ENCODE data around the gene FBXO15.

FBXO15 gene
- total RNA-seq: 0.49 to 0.72 reads per million in 2 donors

DNA sequence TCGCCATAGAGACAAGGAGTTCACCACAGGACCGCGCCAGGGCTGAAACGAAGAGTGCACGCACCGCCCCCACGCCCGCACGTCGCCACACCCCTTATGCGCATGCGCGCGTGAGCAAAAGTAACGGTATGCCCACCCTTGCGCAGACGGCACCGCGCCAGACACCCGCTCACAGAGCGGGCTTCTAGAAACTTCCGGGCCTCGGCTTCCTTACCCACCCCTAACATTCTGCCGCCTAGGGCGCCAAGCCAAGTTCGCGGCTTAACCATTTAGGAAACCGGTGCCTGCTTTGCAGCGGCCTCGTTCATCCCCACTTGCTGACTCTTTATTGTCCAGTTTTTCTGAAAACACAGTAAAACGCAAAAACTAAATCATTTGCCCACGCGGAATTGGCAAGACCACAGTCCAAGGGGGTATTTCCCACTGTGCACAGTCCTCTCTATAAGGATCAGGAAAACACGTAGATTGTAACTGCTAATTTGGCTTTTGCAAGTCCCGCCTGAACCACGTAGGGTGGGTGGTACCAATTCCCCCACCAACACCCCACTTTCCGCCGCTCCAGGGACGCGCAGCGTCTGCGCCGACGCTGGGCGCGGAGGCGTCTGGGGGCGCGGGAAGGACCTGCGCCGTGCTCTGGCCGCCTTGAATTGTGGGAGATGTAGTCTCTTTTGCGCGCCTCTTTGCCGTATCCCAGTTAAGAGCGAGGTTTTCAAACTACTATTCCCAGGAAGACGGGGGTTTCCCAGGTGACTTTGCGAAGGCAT, at the start of gene FBXO15, which contains the start of gene TIMM21:
FBXO15 (minus strand) TSS at position 56 of the 764 bp plus-strand sequence; CDS start at position 7, 49 bp downstream.
TIMM21 (plus strand) TSS at position 745 of the 764 bp plus-strand sequence. CDS start 286 bp downstream, outside the sequence.
- peak; percentile 92 for DNase-seq

DNA sequence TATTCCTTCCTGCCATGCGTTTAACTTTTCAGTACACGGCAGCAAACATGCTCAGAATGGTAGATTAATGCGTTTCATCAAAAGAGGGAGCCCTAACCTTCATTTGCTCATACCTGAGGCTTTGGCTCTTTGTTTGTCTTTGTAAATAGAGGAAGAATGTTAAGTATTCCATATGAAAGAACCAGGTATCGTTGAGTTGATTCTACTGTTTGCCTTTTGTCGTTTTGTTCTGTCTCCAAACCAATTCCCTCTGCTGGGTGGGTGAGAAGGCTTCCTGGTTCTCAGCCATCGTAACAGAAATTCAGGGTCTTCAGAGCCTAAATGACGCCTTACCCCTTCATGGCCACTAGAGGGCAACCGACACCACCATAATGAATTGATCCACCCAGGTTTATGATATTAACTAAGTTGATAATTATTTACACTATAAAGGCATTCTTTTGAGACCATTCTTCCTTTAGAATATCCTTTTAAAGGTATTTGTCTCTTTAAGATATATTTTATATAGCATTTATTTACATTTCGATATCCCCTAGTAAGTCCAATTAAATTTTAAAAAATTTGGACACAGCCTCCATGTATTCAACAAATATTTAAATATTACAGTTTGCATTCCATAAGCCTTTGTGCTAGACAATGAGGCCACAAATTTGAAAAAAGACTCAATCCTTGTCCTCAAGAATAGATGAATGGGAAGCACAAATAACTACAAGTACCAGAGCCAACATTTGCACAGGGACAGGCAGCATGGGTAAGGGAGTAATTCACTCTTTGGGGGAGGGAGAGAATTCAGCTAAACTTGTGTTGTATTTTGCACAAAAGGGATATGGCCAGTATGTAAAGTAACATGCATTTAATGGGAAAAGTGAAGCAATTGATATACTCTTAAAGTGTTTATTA, 48.8 kb upstream of the FBXO15 start:
- peak; percentile 8 for DNase-seq

DNA sequence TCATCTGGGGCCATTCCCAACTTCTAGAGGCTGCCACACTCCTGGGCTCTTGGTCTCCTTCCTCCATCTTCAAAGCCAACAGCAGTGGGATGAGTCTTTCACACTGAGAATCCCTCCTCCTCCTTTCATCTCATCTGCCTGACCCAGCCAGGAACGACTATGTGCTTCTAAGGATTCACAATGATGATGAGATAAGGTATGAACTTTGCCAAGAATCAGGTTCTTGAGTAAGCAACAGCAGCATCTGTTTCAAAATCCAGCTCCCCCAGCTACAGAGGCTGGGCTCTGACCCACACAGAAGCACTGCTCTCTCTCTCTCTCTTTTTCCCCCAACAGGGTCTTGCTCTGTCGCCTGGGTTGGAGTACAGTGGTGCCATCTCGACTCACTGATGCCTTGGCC, 47.1 kb upstream of the FBXO15 start:
- no peak for DNase-seq

DNA sequence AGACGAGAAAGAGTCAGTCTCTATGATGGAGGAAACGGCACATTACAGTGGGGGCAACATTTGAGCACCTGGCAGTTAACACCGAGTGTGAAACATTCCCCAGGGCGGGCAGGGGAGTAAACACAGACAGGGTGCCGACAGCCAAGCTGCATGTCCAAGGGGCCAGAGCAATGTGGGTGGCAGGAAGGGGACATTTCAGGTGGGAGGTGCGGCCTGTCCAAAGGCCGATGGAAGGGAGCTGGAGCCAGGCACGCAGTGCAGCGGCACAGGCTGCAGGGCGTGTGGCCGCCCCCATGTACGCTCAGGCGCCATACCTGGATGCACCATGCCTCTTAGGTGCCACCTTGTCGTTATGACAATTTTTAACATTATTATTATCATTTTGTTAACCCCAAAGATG, 43.9 kb upstream of the FBXO15 start:
- DNase-seq: no peak

GRCh38 chr18:74190086-74190485, 42.5 kb upstream of the FBXO15 start:
- DNase-seq: no peak

GRCh38 chr18:74186661-74187060, 39.0 kb upstream of the FBXO15 start:
- no peak for DNase-seq

DNA sequence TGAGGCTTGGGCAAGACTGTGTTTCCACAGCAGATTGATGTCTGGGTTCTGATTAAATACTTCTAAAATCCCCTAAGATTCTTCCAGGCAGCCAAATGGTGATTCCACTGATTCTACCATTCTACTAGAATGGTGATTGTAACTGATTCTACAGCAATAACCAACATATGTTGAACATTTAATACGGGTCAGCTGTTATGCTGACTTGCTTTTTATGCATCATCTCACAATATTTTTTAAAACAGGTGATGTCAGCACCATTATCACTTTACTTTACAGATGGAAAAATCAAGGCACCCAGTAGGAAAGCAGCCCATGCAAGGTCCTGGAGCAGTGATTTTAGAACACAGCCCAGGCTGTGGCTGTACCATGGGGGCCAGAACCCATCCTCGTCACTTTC, 38.2 kb upstream of the FBXO15 start:
- no peak for DNase-seq

GRCh38 chr18:74184875-74185274, 37.2 kb upstream of the FBXO15 start:
- DNase-seq: no peak

DNA sequence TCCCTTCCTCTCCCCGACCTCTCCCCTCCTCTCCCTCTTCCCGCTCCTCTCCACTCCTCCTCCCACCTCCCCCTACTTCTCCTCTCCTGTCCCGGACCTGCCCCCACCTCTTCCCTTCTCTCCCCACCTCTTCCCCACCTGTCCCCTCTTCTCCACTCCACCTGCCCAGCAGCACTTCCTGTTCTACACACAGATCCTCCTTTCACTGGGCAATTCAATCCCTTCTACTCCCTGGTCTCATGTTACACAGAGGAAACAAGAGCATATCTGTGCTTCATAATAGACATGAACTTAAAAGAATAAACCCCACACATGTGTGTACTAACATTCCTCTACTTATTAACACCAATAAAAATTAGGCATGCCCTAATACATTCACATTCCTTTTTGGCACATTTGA, 35.5 kb upstream of the FBXO15 start:
- DNase-seq: no peak

DNA sequence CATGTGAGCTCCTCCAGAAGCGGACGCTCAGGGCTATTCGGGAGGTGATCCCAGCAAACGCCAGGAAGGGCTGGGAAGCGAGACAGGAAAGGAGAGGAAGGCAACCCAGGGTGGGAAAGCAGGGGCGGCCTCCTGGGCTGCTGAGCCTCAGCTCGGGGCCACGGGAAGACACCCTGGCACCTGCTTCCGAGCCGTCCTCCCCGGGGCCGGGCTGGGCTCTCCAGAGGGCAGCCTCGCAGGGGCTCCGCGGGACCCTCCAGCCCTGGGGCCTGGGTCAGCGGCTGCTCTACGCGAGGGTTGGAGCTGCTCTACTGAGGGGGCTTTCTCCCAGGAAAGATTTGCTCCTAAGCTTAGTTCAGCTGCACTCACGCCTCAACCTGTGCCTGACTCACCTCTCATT, 34.7 kb upstream of the FBXO15 start:
- no peak for DNase-seq

DNA sequence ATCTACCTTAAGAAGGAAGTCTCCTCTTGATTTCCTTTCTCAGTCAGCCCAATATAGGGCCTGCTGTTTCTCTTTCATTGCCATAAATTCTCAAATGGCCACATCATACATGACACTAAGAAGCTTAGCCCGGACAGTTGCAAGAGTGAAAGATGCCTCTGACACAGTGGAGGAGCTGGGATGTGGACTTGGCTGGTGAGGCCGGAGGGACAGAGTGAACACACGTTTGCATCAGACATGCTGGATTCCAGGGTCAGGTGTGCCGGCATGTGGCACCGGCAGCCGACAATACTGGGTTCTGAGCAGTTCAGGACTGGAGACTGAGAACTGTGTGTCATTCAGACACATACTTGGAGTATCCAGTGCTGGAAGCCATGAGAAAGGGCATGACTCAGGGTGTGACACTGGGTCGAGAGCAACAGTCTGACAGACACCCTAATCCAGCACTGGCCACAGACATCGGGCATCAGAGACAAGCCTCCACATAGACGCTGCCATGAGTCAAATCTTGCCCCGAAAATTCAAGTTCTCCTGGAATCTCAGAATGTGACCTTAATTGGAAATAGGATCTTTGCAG, 32.1 kb upstream of the FBXO15 start:
- no peak for DNase-seq

DNA sequence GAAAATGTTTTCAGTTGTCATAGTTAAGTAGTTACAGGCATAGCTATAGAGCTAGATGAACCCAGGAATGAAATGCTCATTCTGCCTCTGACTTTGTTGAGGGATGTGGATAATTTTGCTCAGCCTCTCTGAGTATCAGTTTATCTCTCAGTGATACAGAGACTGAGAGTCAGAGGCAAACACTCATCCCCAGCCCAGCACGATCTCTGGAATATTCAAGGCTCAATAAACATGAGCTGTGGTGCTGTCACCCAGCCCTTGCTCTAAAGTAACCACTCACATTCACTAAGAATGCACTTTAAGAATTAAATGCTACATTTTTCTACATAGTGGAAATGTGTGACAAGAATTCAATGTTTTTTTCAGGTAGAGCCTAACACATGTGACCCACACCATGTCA, 31.2 kb upstream of the FBXO15 start:
- DNase-seq: no peak

GRCh38 chr18:74175658-74176057, 28.0 kb upstream of the FBXO15 start:
- no peak for DNase-seq

GRCh38 chr18:74173434-74173750, 25.8 kb upstream of the FBXO15 start:
- DNase-seq: no peak

- no peak for DNase-seq
Observed at GRCh38 chr18:74172697-74173433, 25.2 kb upstream of the FBXO15 start.

DNA sequence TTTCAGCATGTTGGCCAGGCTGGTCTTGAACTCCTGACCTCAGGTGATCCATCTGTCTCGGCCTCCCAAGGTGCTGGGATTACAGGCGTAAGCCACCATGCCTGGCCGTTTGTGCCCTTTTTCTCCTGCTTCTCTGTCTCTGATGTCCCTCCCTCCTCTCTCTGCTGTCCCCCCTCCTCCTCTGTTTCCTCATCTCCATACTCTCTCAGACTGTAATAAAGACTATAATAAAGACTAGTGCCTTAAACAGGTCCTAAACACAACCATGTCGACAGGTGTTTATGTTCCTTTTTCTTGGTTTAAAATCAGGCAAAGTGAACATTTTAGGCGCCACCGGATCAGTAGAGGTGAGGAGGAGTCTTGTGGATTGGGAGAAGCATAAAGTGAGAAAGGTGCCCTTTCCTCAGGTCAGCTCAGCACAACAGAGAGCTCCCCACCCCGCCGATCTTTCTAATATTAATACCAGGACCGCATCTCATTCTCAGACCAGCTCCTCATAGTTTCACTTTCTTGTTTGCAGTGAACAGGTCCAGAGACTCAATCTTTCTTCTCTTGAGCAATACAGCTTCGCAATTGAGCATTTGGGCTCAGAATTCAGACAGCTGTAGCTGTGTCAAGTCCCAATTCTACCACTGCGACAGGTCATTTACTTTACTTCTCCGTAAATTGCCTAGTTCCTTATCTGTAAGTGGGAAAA, 24.4 kb upstream of the FBXO15 start:
- DNase-seq: no peak

DNA sequence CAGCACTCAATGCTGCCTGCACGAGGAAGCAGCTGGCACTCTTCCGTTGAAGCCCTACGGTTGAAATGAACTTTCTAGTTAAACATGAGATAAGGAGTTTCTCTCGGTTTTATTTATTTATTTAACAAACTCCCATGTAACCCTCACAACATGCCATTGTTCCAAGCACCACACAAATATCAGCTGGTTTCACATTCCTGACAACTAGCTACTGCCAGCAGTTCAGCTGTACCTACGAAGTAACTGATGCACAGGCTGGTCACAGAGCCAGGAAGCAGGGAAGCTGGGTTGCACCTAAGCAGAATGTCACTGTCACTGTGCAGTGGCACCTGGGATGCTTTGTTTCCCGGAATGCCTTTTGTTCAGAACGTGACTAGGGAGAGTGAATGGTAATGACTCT, 18.8 kb upstream of the FBXO15 start:
- DNase-seq: no peak

GRCh38 chr18:74163019-74163660, 15.5 kb upstream of the FBXO15 start:
- no peak for DNase-seq

- DNase-seq: no peak
Observed at GRCh38 chr18:74155276-74155675, 7.6 kb upstream of the FBXO15 start.

- DNase-seq: no peak
Observed at GRCh38 chr18:74154716-74155115, 7.1 kb upstream of the FBXO15 start.

DNA sequence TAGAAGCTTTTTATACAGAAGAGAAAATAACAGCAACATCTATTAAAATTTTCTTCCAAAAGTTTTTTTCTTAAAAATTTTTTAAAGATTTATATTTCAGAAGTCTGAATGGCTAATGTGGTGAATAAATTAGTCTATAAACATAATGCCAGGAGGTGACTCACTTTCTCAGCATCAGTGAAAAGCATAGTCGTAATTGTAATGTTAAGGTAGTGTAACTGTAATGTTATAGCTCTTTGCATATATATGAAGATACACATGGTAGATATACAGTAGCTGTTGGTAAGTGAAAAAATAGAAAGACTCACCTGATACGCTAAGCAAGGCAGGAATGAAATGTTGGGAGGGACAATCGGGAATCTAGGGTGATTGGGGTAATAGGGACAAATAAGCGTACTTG, 6.2 kb upstream of the FBXO15 start:
- no peak for DNase-seq

DNA sequence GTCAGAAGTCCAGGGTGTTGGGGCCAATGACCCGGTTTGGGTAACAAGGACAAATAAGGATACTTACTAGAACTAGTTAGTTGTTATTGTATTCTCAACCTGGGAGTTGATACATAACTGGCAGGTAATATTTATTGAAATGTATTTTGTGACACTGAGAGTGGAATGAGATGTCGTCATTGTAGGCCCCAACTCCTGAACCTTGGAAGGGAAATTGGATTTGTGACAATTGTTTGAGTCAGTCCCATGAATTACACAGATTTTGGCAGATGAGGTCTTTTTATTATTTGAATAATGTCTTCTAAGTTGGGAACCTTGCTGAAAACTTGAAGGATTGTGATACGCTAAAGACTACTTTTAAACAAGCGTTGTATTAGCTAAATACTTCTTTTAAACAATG, 5.7 kb upstream of the FBXO15 start:
- DNase-seq: no peak

Measured in T-helper 9 cell (primary cell).